ENCODE data around the gene SOCS2.
"Not testable (repeated sequence)": the region's sequence is repeated elsewhere in the genome, so short reads cannot be mapped to it uniquely, and the experiment has no call there.

Gene SOCS2, protein sequence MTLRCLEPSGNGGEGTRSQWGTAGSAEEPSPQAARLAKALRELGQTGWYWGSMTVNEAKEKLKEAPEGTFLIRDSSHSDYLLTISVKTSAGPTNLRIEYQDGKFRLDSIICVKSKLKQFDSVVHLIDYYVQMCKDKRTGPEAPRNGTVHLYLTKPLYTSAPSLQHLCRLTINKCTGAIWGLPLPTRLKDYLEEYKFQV

GRCh38 chr12:93571925-93572711 lies at the start of gene SOCS2:
Gene SOCS2 (plus strand): TSS chr12:93572675. CDS start chr12:93572898, 223 bp downstream.
- DNase-seq (ENCODE audit: low spot score), result no peak
- FAIRE-seq, result no peak

- FAIRE-seq (no peak), DNase-seq (ENCODE audit: low spot score) (no peak)
Observed at GRCh38 chr12:93524386-93525133, 47.9 kb upstream of the SOCS2 start.

- peak; percentile 15 for FAIRE-seq
- DNase-seq (ENCODE audit: low spot score), result peak; percentile 55
Observed at GRCh38 chr12:93526786-93527428, 45.6 kb upstream of the SOCS2 start.

- DNase-seq (ENCODE audit: low spot score), result no peak
- FAIRE-seq, result no peak
Observed at GRCh38 chr12:93530358-93530757, 42.1 kb upstream of the SOCS2 start.

- FAIRE-seq, result no peak
- DNase-seq (ENCODE audit: low spot score), result no peak
Observed at GRCh38 chr12:93533310-93533709, 39.2 kb upstream of the SOCS2 start.

DNA sequence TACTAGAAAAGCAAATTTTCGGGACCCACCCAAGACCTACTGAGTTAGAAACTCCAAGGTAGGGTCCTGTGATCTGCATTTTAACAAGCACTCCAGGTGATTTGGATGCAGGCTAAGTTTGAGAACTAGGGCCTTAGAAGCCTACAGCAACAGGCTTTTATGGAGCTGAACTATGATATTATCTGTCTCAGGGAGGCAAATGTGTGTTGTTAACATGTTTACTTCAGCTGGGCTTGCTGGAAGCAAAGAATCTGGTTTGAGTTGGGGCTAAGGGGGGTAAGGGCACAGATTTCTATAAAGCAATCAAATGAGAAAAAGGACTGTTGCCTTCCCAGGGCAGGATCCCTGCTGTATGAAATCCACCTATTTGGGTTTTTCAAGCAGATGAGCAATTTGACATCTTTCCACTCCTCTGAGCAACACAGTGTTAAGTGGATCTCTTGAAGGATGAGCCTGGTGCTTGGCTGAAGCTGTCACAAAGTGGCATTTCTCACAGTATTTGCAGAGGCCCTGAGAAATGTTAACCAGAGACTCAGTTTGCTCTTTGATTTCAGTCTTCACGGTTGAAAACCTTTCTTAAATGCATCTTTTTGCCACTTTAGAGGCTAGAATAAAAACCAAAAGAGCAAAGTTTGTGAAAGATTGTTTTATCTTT lies 36.2 kb upstream of the SOCS2 start:
- FAIRE-seq, result no peak

GRCh38 chr12:93536766-93537488 lies 35.5 kb upstream of the SOCS2 start:
- no peak for FAIRE-seq
- no peak for DNase-seq (ENCODE audit: low spot score)

More for the DNA sequence above, 36.2 kb upstream of the SOCS2 start:
- DNase-seq (ENCODE audit: low spot score), result no peak

GRCh38 chr12:93537769-93538168 lies 34.7 kb upstream of the SOCS2 start:
- FAIRE-seq (no peak), DNase-seq (ENCODE audit: low spot score) (no peak)

GRCh38 chr12:93539821-93540220 lies 32.7 kb upstream of the SOCS2 start:
- no peak for FAIRE-seq

DNA sequence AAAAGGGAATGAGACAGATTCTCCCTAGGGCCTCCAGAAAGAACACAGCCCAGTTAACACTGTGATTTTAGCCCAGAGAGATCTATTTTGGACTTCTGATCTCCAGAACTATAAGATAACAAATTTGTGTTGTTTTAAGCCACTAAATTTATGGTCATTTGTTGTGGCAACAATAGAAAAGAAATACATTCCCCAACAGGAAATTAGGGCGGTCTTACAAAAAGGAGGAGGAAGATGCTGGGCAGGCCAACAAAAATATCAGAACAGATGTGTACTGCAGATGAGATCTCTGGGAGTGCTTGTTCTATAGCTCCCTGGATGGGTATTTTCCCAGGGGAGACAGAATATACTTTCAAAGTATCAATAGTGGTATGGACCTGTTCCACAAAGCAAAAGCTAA lies 32.0 kb upstream of the SOCS2 start:
- DNase-seq (ENCODE audit: low spot score) (no peak), FAIRE-seq (no peak)

More at GRCh38 chr12:93539821-93540220, 32.7 kb upstream of the SOCS2 start:
- no peak for DNase-seq (ENCODE audit: low spot score)

GRCh38 chr12:93541578-93542225 lies 30.8 kb upstream of the SOCS2 start:
- FAIRE-seq (no peak), DNase-seq (ENCODE audit: low spot score) (no peak)

- FAIRE-seq (no peak), DNase-seq (ENCODE audit: low spot score) (no peak)
Observed at GRCh38 chr12:93547778-93548177, 24.7 kb upstream of the SOCS2 start.

DNA sequence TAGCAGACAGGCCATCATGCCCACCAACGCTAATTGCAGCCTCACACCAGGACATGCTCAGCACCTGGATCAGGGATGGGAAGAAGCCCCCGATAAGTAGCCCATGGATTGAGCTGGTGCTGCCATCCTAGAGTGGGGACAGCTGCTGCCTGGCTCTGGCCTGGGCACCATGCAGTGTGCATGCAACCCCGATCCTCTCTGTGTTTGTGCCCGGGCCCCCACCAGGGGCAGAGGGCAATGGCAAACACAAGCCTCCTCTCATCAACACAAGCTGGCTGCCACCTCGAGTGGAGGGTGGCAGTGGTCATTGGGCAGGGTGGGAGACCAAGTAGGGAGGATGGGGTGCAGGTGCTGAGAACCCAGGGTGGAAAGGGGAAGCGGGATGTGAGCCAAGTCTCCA lies 23.3 kb upstream of the SOCS2 start:
- DNase-seq (ENCODE audit: low spot score), result no peak

DNA sequence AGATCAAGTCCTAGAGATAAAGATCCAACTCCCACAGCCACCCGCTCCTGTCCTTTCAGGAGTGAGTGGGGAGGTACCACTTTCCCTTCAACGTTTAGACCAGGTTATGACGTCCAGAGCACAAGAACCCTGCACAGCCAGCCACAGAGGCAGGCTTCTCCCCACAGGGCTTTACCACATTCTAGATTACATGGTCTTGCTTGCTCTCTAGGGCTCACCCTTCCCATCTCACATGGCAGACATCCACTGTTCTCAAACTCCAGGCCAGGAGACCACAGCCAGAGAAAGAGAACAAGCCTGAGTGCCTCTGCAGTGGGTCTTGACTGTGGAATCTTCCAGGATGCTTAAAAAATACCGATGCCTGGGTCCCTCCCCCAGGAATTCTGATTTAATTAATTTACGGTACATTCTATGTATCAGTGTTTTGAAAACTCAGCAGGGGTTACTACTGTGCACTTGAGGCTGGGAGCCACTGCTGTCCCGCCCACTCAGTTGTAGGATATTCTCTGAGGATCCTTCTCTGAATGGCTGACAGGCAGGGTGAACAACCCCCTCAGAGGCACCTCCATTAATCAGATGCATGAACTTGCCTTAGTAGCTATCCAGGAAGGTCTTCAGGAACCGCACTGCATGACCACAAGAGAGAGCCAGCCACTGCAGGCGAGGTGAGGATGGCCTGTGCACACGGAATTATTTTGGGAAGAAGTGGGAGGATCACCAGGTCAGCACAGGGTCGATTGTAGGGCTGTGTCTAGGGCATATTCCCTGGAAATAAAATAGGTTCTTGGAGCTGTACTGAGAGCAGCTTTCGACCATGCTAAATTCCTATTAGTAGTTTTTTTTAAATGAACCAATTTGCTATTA lies 21.5 kb upstream of the SOCS2 start:
- no peak for FAIRE-seq
- no peak for DNase-seq (ENCODE audit: low spot score)

More for the DNA sequence above, 23.3 kb upstream of the SOCS2 start:
- no peak for FAIRE-seq

GRCh38 chr12:93552427-93552826 lies 20.0 kb upstream of the SOCS2 start:
- DNase-seq (ENCODE audit: low spot score) (no peak), FAIRE-seq (no peak)

DNA sequence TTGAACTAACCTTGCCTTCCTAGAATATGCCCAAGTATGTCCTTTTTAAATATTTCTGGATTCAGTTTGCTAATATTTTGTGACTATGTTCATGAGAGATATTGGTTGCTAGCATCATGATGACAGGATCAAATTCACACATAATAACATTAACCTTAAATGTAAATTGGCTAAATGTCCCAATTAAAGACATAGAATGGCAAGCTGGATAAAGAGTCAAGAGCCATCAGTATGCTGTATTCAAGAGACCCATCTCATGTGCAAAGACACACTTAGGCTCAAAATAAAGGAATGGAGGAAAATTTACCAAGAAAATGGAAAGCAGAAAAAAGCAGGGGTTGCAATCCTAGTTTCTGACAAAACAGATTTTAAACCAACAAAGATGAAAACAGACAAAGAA lies 14.6 kb upstream of the SOCS2 start:
- DNase-seq (ENCODE audit: low spot score); FAIRE-seq: not testable (repeated sequence)

DNA sequence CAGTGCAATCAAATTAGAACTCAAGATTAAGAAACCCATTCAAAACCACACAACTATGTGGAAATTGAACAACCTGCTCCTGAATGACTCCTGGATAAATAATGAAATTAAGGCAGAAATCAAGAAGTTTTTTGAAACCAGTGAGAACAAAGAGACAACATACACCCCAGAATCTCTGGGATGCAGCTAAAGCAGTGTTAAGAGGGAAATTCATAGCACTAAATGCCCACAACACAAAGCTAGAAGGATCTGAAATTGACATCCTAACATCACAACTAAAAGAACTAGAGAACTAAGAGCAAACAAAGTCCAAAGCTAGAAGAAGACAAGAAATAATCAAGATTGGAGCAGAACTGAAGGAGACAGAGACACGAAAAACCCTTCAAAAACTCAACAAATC lies 13.8 kb upstream of the SOCS2 start:
- FAIRE-seq, result not testable (repeated sequence)

GRCh38 chr12:93563807-93564538 lies 8.5 kb upstream of the SOCS2 start:
- DNase-seq (ENCODE audit: low spot score) (peak; percentile 95), FAIRE-seq (peak; percentile 87)

More for the DNA sequence above, 13.8 kb upstream of the SOCS2 start:
- not testable (repeated sequence) for DNase-seq (ENCODE audit: low spot score)

Measured in RCC 7860 (cell line).